Suprapubic skin (tissue), 3 donors: ENCODE results near the gene PAIP2.
"Not testable (repeated sequence)": the region's sequence is repeated elsewhere in the genome, so short reads cannot be mapped to it uniquely, and the experiment has no call there.

ENCODE experiments used
- CTCF ChIP-seq, 2 donors: fragments of 200-600 bp in 1 of 2; fragments of 450-650 bp in 1 of 2; sonication (generic) in 1 of 2; IDR thresholded peaks; one replicate each; pipeline ENCODE4 v1.5.1; 2016 to 2019; ENCODE audit warnings: antibody characterized with exemption in 2 of 2, mild to moderate bottlenecking in 1 of 2, moderate library complexity in 1 of 2
- POLR2AphosphoS5 ChIP-seq, 3 donors: sonication (generic); formaldehyde crosslinking; IDR thresholded peaks; one replicate each; pipeline ENCODE4 v1.6.1; 2017; ENCODE audit warnings: antibody characterized with exemption in 3 of 3

GRCh38 chr5:139409116-139409515 is 67.5 kb downstream of the PAIP2 start:
- TF ChIP-seq CTCF, POLR2AphosphoS5 (IDR thresholded peaks at IDR 0.05): not testable (repeated sequence)
